Measurements from ENCODE around the gene SPTBN2. TPM values are rescaled to one million over a fixed set of nuclear protein-coding genes. Genes with fewer than 3 reads are reported as not detected.

The SPTBN2 gene
- under 0.01 and 1.3 TPM in 2 replicates for total RNA-seq

DNA sequence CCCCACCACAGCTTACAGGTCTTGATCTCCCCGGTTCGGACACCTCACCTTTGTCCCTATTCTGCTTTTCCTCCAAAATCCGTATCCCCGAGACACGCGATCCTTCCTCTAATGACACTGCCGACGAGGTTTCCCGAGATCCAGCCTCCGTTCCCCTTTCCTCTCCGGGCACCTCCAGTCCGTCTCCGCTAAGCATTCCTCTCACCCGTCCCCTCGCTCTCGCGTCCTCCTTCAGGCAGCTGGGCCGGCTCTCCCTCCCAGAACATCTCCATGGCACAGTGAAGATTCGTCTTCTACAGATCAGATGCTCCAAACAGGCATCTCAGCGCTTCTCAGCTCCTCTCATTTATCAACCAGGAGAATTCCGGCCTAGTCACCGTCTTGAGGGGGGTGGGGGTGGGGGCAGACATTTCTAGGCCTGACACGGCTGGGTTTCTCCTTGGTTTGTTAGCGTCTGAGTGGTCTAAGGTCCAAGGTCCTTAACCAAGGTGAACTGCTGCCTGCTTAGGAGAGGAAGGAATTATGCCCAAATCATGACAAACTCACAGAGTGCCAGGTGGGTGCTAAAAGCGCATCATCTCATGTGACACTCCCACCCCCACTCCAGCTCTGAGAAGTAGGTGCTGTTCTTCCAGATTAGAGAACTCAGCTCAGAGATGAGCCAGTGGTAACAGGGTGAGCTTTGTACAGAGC lies at the start of gene SPTBN2:
Gene SPTBN2 (minus strand): TSS at position 524 of the 693 bp plus-strand sequence. CDS start 7,976 bp downstream, outside the sequence.
- TF ChIP-seq, protein P1, sequence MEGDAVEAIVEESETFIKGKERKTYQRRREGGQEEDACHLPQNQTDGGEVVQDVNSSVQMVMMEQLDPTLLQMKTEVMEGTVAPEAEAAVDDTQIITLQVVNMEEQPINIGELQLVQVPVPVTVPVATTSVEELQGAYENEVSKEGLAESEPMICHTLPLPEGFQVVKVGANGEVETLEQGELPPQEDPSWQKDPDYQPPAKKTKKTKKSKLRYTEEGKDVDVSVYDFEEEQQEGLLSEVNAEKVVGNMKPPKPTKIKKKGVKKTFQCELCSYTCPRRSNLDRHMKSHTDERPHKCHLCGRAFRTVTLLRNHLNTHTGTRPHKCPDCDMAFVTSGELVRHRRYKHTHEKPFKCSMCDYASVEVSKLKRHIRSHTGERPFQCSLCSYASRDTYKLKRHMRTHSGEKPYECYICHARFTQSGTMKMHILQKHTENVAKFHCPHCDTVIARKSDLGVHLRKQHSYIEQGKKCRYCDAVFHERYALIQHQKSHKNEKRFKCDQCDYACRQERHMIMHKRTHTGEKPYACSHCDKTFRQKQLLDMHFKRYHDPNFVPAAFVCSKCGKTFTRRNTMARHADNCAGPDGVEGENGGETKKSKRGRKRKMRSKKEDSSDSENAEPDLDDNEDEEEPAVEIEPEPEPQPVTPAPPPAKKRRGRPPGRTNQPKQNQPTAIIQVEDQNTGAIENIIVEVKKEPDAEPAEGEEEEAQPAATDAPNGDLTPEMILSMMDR (IDR thresholded peaks at IDR 0.05; ENCODE audit: insufficient read depth, low read depth, low read length) = no peak
- H3K4me3 ChIP-seq (ENCODE audit: low read depth, low read length) = peak within 1 kb of the TSS; percentile 46
- no peak for DNase-seq (ENCODE audit: low read depth)

DNA sequence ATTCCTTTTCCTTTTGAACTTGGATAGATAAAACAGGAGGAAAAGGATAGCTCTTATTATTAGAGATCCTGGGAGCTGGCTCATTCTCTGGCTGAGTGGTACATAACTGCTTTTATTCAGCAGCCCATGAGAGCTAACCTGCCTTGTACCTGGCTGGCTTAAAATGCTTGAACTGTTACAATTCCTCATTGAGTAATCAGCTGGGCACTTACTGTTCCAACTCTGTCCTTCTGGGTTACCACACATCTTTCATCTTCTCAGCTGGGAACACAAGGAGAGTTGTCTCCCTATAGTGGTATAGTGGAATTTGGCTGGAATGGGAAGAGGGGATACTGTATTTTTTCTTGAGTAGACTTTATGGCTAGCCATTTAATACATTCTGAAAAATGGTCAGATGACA lies 39.8 kb upstream of the SPTBN2 start:
- TF ChIP-seq, protein P1 (IDR thresholded peaks at IDR 0.05; ENCODE audit: insufficient read depth, low read depth, low read length) = no peak
- no peak overlapping the region for H3K4me3 ChIP-seq (ENCODE audit: low read depth, low read length)
- no peak for DNase-seq (ENCODE audit: low read depth)

DNA sequence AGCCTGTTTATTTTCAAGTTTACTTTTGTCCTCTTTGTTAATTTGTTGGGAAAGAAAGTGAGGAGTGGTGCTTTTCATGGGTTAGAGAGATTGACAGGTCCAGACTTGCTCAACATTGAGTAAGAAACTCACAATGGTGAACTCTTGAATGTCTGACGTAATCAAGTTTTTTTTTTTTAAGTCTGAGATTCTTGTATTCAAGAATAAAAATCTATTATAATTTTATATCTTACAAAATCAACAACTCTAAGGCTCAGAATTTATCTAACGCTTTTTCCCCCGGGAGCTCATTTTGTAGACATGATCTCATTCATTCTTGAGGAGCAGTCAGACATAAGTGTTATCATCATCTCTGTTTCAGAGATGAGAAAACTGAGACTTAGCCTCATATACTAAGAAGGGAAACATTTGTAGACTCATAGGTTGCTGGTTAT lies 39.1 kb upstream of the SPTBN2 start:
- TF ChIP-seq, protein P1 (IDR thresholded peaks at IDR 0.05; ENCODE audit: insufficient read depth, low read depth, low read length) = no peak
- H3K4me3 ChIP-seq (ENCODE audit: low read depth, low read length) = no peak overlapping the region
- peak; percentile 20 for DNase-seq (ENCODE audit: low read depth)

DNA sequence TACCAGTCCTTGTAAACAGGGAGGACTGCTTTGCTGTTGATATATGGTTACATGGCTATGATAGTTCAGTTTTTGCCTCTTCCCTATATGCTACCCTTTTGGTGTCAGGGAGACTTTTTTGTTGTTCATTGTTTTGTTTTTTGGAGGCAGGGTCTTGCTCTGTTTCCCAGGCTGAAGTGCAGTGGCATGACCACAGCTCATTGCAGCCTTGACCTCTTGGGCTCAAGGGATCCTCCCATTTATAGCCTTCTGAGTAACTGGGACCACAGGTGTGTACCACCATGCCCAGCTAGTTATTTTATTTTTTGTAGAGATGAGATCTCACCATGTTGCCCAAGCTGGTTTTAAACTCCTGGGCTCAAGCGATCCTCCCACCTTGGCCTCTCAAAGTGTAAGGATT lies 38.6 kb upstream of the SPTBN2 start:
- TF ChIP-seq, protein P1 (IDR thresholded peaks at IDR 0.05; ENCODE audit: insufficient read depth, low read depth, low read length) = no peak
- no peak for DNase-seq (ENCODE audit: low read depth)
- no peak overlapping the region for H3K4me3 ChIP-seq (ENCODE audit: low read depth, low read length)

DNA sequence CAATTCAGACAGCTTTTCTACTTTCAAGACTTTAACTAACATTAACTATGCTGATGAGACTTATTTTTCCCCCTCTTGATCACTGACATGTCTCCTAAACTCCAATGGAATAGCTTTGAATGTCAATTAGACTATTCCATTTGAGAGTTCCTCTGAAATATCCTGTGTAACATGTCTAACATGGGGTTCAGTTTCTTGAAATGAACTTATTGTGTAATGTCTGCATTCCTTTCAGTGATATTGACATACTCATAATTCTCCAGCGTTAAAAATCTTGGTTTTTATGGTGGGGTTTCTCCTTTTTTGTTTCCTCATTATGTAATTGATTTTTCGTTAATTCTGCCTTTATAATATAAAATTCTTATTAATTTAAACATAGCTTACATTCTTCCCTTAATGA lies 37.7 kb upstream of the SPTBN2 start:
- no peak for DNase-seq (ENCODE audit: low read depth)
- TF ChIP-seq, protein P1 (IDR thresholded peaks at IDR 0.05; ENCODE audit: insufficient read depth, low read depth, low read length) = no peak
- H3K4me3 ChIP-seq (ENCODE audit: low read depth, low read length) = no peak overlapping the region

DNA sequence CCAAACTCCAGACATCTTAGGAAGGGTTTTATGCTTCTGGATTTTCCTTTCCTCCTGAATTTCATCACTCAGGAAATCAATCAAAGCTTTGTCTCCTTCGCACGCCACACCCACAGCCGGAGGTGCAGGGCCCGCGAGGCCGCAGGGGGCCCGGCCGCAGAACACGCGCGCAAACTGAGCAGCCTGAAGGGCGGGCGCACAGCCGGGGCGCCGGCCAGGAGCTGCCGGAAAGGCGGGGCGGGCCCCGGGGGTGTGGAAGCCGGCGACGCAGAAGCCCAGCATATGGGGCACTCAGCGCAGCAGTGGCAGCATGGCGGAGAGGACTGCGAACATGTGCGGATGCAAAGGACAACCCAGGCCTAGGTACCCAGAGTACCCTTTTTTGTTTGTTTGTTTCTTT lies 33.1 kb upstream of the SPTBN2 start:
- DNase-seq (ENCODE audit: low read depth) = no peak
- no peak overlapping the region for H3K4me3 ChIP-seq (ENCODE audit: low read depth, low read length)
- TF ChIP-seq, protein P1 (IDR thresholded peaks at IDR 0.05; ENCODE audit: insufficient read depth, low read depth, low read length) = no peak

DNA sequence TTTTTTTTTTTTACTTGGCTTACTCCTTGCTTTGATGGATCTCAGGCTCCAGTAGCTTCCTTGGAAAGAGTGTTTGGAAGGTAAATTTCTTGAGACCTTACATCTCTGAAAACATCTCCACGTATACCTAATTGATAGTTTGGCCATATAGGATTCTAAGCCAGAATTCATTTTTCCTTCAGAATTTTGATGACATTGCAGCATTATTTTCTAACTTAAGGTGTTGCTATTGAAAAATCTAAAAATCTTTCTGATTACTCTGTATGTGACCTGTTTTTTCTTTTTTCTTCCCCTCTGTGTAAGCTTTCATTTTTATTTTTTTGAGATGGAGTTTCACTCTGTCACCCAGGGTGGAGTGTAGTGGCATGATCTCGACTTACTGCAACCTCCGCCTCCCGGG lies 23.1 kb upstream of the SPTBN2 start:
- DNase-seq (ENCODE audit: low read depth) = no peak
- TF ChIP-seq, protein P1 (IDR thresholded peaks at IDR 0.05; ENCODE audit: insufficient read depth, low read depth, low read length) = no peak
- H3K4me3 ChIP-seq (ENCODE audit: low read depth, low read length) = no peak overlapping the region
